VCaP (cell line): ENCODE data around the gene ZNF747.

Experiments
- H3K27ac ChIP-seq: fragments of 450-650 bp; 2 replicates; pipeline ENCODE4 v1.5.1; 2017
- TF ChIP-seq, protein P1 (sequence below): fragments of 450-650 bp; conservative IDR thresholded peaks from 2 replicates; pipeline ENCODE4 v1.5.1; 2017; ENCODE audit warnings: mild to moderate bottlenecking, moderate library complexity

Gene ZNF747

DNA sequence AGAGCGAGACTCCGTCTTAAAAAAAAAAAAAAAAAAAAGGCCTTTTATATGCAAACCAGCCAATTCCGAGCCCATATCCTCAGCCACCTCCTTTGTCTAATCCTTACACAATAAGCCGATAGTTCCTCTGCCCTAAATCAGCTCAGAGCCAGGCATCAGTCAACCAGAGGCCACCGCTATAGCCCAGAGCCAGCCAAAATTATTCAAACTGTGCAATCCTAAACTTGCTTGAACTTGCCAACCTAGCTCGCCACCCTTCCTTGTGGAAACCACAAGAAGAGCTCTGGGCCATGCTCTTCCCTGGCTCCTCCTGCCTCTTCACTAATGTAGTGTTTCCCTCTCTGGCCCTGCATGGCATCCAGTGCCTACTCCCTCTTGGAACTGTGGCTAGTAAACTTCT is 44.4 kb downstream of the ZNF747 start:
- TF ChIP-seq, protein P1, sequence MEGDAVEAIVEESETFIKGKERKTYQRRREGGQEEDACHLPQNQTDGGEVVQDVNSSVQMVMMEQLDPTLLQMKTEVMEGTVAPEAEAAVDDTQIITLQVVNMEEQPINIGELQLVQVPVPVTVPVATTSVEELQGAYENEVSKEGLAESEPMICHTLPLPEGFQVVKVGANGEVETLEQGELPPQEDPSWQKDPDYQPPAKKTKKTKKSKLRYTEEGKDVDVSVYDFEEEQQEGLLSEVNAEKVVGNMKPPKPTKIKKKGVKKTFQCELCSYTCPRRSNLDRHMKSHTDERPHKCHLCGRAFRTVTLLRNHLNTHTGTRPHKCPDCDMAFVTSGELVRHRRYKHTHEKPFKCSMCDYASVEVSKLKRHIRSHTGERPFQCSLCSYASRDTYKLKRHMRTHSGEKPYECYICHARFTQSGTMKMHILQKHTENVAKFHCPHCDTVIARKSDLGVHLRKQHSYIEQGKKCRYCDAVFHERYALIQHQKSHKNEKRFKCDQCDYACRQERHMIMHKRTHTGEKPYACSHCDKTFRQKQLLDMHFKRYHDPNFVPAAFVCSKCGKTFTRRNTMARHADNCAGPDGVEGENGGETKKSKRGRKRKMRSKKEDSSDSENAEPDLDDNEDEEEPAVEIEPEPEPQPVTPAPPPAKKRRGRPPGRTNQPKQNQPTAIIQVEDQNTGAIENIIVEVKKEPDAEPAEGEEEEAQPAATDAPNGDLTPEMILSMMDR = no peak
- no peak overlapping the region for H3K27ac ChIP-seq

DNA sequence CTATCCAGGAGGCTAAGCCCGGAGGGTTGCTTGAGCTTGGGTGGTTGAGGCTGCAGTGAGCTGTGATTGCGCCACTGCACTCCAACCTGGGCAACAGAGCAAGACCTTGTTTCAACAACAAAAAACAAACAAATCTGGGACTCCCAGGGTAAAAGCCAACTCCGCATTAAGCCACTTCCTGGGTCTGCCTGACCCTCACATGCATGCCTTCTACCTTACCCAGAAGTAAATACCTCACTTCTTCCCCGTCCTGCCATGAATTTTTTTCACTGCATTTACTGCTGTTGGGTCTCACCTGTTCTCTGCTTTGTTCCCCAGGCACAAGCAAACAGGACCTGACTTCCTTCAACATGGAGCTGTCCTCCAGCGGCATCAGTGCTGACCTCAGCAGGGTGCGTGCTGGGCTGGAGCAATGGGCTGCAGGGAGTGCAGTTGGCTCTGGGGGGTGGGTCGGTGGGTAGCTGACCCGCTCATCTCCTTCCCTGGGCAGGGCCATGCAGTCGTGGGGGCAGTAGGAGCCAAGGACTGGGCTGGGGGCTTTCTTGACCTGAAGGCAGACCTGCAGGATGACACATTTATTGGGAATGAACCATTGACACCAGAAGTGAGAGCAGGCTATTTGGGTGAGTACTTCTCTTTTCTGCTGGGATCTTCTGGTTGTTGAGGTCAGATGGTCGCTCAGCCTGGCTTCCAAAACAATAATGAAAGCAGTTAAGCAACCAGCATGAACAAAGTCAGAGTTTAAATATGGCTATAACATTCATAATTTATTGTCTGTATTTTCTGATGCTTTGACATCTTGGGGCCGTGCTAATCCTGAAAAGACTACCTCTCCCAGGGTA is 45.7 kb downstream of the ZNF747 start:
- TF ChIP-seq, protein P1 = no peak
- no peak overlapping the region for H3K27ac ChIP-seq

DNA sequence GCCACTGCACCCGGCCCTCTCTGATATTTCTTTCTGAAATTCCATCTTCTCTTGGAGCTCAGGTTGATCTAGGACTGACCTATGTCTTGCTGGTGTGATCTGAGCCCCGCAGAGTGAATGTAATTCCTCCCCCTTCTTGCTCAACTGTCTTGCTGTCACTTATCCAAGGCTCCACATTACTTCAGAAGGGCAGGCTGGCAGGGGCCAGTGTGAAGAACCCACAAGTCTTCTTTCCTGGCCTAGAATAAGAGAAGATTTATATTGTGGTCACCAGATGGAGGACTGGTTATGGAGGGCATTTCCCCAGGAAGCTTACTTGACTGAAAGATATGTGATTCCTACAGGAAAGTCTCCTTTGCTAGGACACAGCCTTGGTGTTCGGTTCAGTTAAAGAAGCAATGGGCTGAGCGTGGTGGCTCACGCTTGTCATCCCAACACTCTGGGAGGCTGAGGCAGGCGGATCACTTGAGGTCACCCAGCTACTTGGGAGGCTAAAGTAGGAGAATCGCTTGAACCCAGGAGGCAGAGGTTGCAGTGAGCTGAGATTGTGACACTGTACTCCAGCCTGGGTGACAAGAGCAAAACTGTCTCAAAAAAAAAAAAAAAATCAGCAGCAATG is 48.7 kb downstream of the ZNF747 start:
- TF ChIP-seq, protein P1 = no peak
- no peak overlapping the region for H3K27ac ChIP-seq

DNA sequence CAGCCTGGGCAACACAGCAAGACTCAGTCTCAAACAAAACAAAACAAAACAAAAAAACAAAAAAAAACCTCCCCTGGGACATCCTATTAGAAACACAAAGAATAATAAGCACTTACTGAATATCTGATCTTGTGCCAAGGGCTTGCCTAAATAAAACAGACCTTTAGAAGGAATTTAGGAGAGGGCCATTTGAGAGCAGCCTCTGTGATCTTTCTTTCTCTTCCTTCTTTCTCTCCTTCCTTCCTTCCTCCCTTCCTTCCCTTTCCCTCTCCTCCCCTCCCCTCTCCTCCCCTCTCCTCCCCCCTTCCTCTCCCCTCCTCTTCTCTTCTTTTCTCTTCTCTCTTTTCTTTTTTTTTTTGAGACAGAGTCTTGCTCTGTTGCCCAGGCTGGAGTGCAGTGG is 49.8 kb downstream of the ZNF747 start:
- no peak overlapping the region for H3K27ac ChIP-seq
- TF ChIP-seq, protein P1 = no peak

DNA sequence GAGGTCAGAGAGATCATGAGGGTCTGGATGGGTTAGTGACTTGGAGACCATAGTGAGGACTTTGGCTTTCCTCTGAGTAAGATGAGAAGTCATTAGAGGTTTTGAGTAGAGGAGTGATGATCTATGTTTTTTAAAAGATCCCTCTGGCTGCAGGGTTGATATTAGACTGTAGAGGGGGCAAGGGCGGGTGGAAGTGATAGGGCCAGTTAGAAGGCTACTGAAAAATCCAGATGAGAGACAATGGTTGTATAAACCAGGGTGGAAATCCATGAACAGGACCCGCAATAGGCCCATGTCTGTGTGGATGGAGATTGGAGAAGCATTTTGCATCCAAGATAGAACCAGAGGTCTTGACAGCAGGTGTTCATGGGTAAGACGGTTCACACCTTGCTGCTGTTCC is 52.3 kb downstream of the ZNF747 start:
- TF ChIP-seq, protein P1 = no peak

DNA sequence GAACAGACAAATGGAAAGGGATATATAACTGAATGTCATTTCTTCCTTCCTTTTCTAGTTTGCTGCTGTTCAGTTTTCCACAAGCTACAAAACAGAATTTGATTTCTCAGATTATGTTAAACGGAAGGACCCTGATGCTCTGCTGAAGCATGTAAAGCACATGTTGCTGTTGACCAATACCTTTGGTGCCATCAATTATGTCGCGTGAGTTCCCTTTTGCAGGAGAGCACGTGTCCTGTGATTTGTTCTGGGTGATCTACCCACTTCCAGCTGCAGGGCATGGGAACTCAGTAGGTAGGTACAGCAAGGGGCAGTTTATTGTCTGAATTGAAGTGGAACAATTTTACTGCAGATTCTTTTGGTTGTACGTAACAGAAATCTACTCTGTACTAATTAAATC is 53.3 kb downstream of the ZNF747 start:
- TF ChIP-seq, protein P1 = no peak
- no peak overlapping the region for H3K27ac ChIP-seq

More for the DNA sequence above, 52.3 kb downstream of the ZNF747 start:
- H3K27ac ChIP-seq = no peak overlapping the region
